K562 (cell line): ENCODE data around the gene ZCCHC8. TPM values are rescaled to one million over a fixed set of nuclear protein-coding genes. Genes with fewer than 3 reads are reported as not detected.

Experiments used
- BCL6 ChIP-seq: fragments of 250-450 bp; sonication (Bioruptor Pico); IDR thresholded peaks from 2 replicates; pipeline ENCODE4 v1.4.0; 2020
- CAMTA2 ChIP-seq: fragments of 250-450 bp; sonication (Bioruptor Pico); conservative IDR thresholded peaks from 2 replicates; pipeline ENCODE4 v1.5.1; 2022
- CEBPB ChIP-seq: fragments of 450-650 bp; IDR thresholded peaks from 2 replicates; pipeline ENCODE4 v1.6.1; 2016; ENCODE audit warnings: missing genetic modification characterization, missing compliant biosample characterization
- ELK1 ChIP-seq: sonication (generic); formaldehyde crosslinking; IDR thresholded peaks from 2 replicates; pipeline ENCODE4 v1.8.1; 2022; ENCODE audit warnings: missing genetic modification reagents
- GABPB1 ChIP-seq: sonication (generic); formaldehyde crosslinking; IDR thresholded peaks from 2 replicates; pipeline ENCODE4 v1.8.0; 2022; ENCODE audit warnings: mild to moderate bottlenecking, missing genetic modification reagents
- HNRNPK ChIP-seq: fragments of 200-400 bp; formaldehyde crosslinking; IDR thresholded peaks from one replicate; pipeline ENCODE4 v1.6.1; 2018; ENCODE audit warnings: mild to moderate bottlenecking, low read depth, low read length; ENCODE audit not compliant: poor library complexity, severe bottlenecking
- KLF10 ChIP-seq: fragments of 250-450 bp; sonication (Bioruptor Pico); IDR thresholded peaks from 2 replicates; pipeline ENCODE4 v1.6.1; 2021; ENCODE audit warnings: matching md5 sums
- MTA1 ChIP-seq: fragments of 450-650 bp; IDR thresholded peaks from 2 replicates; pipeline ENCODE4 v1.6.1; 2017; ENCODE audit warnings: borderline replicate concordance
- NFIC ChIP-seq: fragments of 450-650 bp; IDR thresholded peaks from 2 replicates; pipeline ENCODE4 v1.6.1; 2017; ENCODE audit warnings: mild to moderate bottlenecking, inconsistent platforms
- PCBP2 ChIP-seq: fragments of 200-400 bp; formaldehyde crosslinking; IDR thresholded peaks from 2 replicates; pipeline ENCODE4 v1.6.1; 2018; ENCODE audit warnings: low read length, low read depth, mild to moderate bottlenecking, moderate library complexity; ENCODE audit not compliant: poor library complexity, severe bottlenecking
- PKNOX1 ChIP-seq: fragments of 450-650 bp; IDR thresholded peaks from 2 replicates; pipeline ENCODE4 v1.6.1; 2016
- RB1 ChIP-seq: fragments of 450-650 bp; IDR thresholded peaks from 2 replicates; pipeline ENCODE4 v1.6.1; 2017; ENCODE audit warnings: low read depth, mild to moderate bottlenecking
- SMAD2 ChIP-seq: fragments of 150-350 bp; IDR thresholded peaks from 2 replicates; pipeline ENCODE4 v1.6.1; 2014; ENCODE audit warnings: low read depth, mild to moderate bottlenecking, low read length
- STAG1 ChIP-seq: sonication (generic); formaldehyde crosslinking; IDR thresholded peaks from 2 replicates; pipeline ENCODE4 v1.5.0; 2020; ENCODE audit warnings: missing genetic modification reagents, borderline replicate concordance
- TAF15 ChIP-seq: fragments of 200-400 bp; formaldehyde crosslinking; IDR thresholded peaks from 2 replicates; pipeline ENCODE4 v1.6.1; 2017; ENCODE audit warnings: mild to moderate bottlenecking, low read depth, low read length, moderate library complexity
- TSHZ1 ChIP-seq: fragments of 250-450 bp; sonication (Bioruptor Pico); IDR thresholded peaks from 2 replicates; pipeline ENCODE4 v1.4.0; 2020; ENCODE audit warnings: mild to moderate bottlenecking, moderate library complexity
- ZFP91 ChIP-seq: sonication (generic); formaldehyde crosslinking; IDR thresholded peaks from 2 replicates; pipeline ENCODE4 v1.8.0; 2022; ENCODE audit warnings: mild to moderate bottlenecking, missing genetic modification reagents
- ZNF282 ChIP-seq: sonication (generic); formaldehyde crosslinking; IDR thresholded peaks from 2 replicates; pipeline ENCODE4 v1.8.1; 2023; ENCODE audit warnings: missing genetic modification reagents
- ZNF395 ChIP-seq: fragments of 200-800 bp; sonication (Bioruptor generic); IDR thresholded peaks from 2 replicates; pipeline ENCODE4 v1.6.1; 2017; ENCODE audit warnings: missing genetic modification characterization, missing compliant biosample characterization
- ZNF408 ChIP-seq: fragments of 250-450 bp; sonication (Bioruptor Pico); IDR thresholded peaks from 2 replicates; pipeline ENCODE4 v1.4.0; 2020; ENCODE audit warnings: low read depth, mild to moderate bottlenecking, moderate library complexity
- polyA plus RNA-seq, 8 experiments: library from polyadenylated mRNA; depleted of rRNA in 4 of 8; stranded (reverse) in 5 of 8; unstranded in 3 of 8; fragments of >200 nt; fragmentation: Nextera tagmentation in 2 of 8; fragmentation: Illumina TruSeq in 1 of 8; extraction: Ambion mirVana in 2 of 8; extraction: Trizol in 1 of 8; gene quantifications; 2 replicates each; pipeline versions ENCODE4 v1.2.1 to v1.2.3, GENCODE V29; 2011 to 2014; ENCODE audit warnings: inconsistent platforms in 1 of 8, missing spikeins in 1 of 8
- total RNA-seq, 7 experiments: library from RNA; depleted of rRNA in 6 of 7; stranded (reverse); fragments of >200 nt in 6 of 7; fragmentation: Illumina TruSeq in 2 of 7; extraction: Trizol in 2 of 7; gene quantifications; 2 replicates each; pipeline versions ENCODE4 v1.2.1 to v1.2.3, GENCODE V29; 2011 to 2021; ENCODE audit warnings: low replicate concordance in 1 of 7

ZCCHC8 gene
- total and polyA plus RNA-seq, 9 of the 15 experiments (the other 6 are each of a cell fraction or from before 2014, with no cell fraction given): 14.8 to 50.9 (median 34.1) TPM

- TF ChIP-seq BCL6: no peak
- TF ChIP-seq ZFP91 (CRISPR knock-in tag): no peak
- no peak for TF ChIP-seq ZNF282
- TF ChIP-seq PCBP2: no peak
- no peak for TF ChIP-seq TAF15
- TF ChIP-seq TSHZ1: no peak
- no peak for TF ChIP-seq HNRNPK
- TF ChIP-seq CEBPB (tag): 0 out of 2 replicates have a peak, but pooled peaks have one; percentile 40
- peak; percentile 36; the same call in 1 of the 2 replicates for TF ChIP-seq NFIC
- TF ChIP-seq GABPB1 (CRISPR knock-in tag): peak; percentile 65
- TF ChIP-seq CAMTA2 (CRISPR knock-in tag): no peak
- no peak for TF ChIP-seq ELK1 (CRISPR knock-in tag)
- TF ChIP-seq SMAD2: no peak
- no peak for TF ChIP-seq MTA1
- TF ChIP-seq PKNOX1: peak; percentile 55
- TF ChIP-seq RB1: peak; percentile 8; the same call in 1 of the 2 replicates
- TF ChIP-seq STAG1 (CRISPR knock-in tag): no peak
- TF ChIP-seq ZNF395 (CRISPR knock-in tag): peak; percentile 64; the same call in 1 of the 2 replicates
- TF ChIP-seq ZNF408 (CRISPR knock-in tag): no peak
- TF ChIP-seq KLF10 (CRISPR knock-in tag): no peak
Observed at GRCh38 chr12:122500685-122501488, at the start of gene ZCCHC8 (continued).
